Small intestine (tissue), 16 donors: Measurements from ENCODE around the gene USP17L29. TPM values are rescaled to one million over a fixed set of nuclear protein-coding genes. Genes with fewer than 3 reads are reported as not detected.
"Not testable (repeated sequence)": the region's sequence is repeated elsewhere in the genome, so short reads cannot be mapped to it uniquely, and the experiment has no call there.

Experiments used
- DNase-seq, 2 donors: peaks; one replicate each; pipeline versions ENCODE4 v3.0.0 to v3.0.0-alpha.2; 2013
- FAIRE-seq: peaks from 2 replicates; lab custom pipeline; 2012; peaks lifted over from hg19 to GRCh38; lab: Jason Lieb, UNC
- H3K27ac ChIP-seq, 3 donors: one replicate each; pipeline ENCODE4 v1.5.1; 2013; ENCODE audit warnings: low read length in 2 of 3, mild to moderate bottlenecking in 2 of 3, control low read depth in 1 of 3, inconsistent platforms in 1 of 3, low read depth in 1 of 3, moderate library complexity in 1 of 3
- H3K27me3 ChIP-seq, 3 donors: one replicate each; pipeline ENCODE4 v1.6.1; 2013; ENCODE audit warnings: low read length in 3 of 3, inconsistent platforms in 1 of 3; ENCODE audit not compliant: control insufficient read depth in 3 of 3, insufficient read depth in 3 of 3
- H3K36me3 ChIP-seq, 3 donors: one replicate each; pipeline ENCODE4 v1.6.1; 2013; ENCODE audit warnings: low read length in 3 of 3, inconsistent platforms in 1 of 3, low read depth in 1 of 3, mild to moderate bottlenecking in 1 of 3, moderate library complexity in 1 of 3; ENCODE audit not compliant: control insufficient read depth in 3 of 3, insufficient read depth in 2 of 3
- H3K4me1 ChIP-seq, 3 donors: one replicate each; pipeline ENCODE4 v1.6.1; 2013; ENCODE audit warnings: low read length in 2 of 3, inconsistent platforms in 1 of 3, low read depth in 1 of 3, mild to moderate bottlenecking in 1 of 3, moderate library complexity in 1 of 3; ENCODE audit not compliant: control insufficient read depth in 3 of 3, insufficient read depth in 2 of 3
- H3K4me3 ChIP-seq, 3 donors: one replicate each; pipeline ENCODE4 v1.5.1; 2013; ENCODE audit warnings: low read length in 3 of 3, control low read depth in 1 of 3, inconsistent platforms in 1 of 3, low read depth in 1 of 3, mild to moderate bottlenecking in 1 of 3, moderate library complexity in 1 of 3
- H3K9me3 ChIP-seq, 2 donors: one replicate each; pipeline ENCODE4 v1.6.1; 2013; ENCODE audit warnings: low read depth in 1 of 2, low read length in 1 of 2; ENCODE audit not compliant: control insufficient read depth in 2 of 2, insufficient read depth in 1 of 2
- WGBS, 3 donors: extraction: QIAGEN DNeasy Blood & Tissue Kit; methylation state at CpG; one replicate each; pipeline ENCODE4 v1.1.7; 2013; 5-methylcytosine and 5-hydroxymethylcytosine counted together
- long read RNA-seq, 10 donors: transcript quantifications; one replicate each; lab custom pipeline, GENCODE V29; 2026
- polyA plus RNA-seq, 4 donors: library from polyadenylated mRNA; stranded (reverse) in 3 of 4; unstranded in 1 of 4; fragments of 200-250 nt in 3 of 4; fragments of 120-200 nt in 1 of 4; gene quantifications; one replicate each; pipeline versions ENCODE4 v1.2.1 to v1.2.3, GENCODE V29; 2013
- donor health status: healthy with polysubstance abuse.
- donor health status: control.
- donor health status: control.
- donor health status: Bipolar disorder and iron deficiency.
- donor health status: healthy.

USP17L29 gene, protein sequence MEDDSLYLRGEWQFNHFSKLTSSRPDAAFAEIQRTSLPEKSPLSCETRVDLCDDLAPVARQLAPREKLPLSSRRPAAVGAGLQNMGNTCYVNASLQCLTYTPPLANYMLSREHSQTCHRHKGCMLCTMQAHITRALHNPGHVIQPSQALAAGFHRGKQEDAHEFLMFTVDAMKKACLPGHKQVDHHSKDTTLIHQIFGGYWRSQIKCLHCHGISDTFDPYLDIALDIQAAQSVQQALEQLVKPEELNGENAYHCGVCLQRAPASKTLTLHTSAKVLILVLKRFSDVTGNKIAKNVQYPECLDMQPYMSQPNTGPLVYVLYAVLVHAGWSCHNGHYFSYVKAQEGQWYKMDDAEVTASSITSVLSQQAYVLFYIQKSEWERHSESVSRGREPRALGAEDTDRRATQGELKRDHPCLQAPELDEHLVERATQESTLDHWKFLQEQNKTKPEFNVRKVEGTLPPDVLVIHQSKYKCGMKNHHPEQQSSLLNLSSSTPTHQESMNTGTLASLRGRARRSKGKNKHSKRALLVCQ
- not detected for polyA plus RNA-seq
- long read RNA-seq, donor 1, result 0 reads
- long read RNA-seq, donor 2, result 0 reads
- long read RNA-seq, donor 3, result 0 reads
- long read RNA-seq, donor 4, result 0 reads
- long read RNA-seq, donor 5, result 0 reads
- long read RNA-seq, donor 6, result 0 reads
- long read RNA-seq, donor 7, result 0 reads
- long read RNA-seq, donor 8, result 0 reads
- long read RNA-seq, donor 9, result 0 reads
- long read RNA-seq, donor 10, result 0 reads

GRCh38 chr4:9353338-9353737 is at the start of gene USP17L29:
Gene USP17L29, plus strand, starts transcription at chr4:9353638. Its CDS starts 0 bp downstream, at chr4:9353638.
- H3K27ac ChIP-seq, H3K4me1 ChIP-seq, DNase-seq, H3K9me3 ChIP-seq, H3K27me3 ChIP-seq, H3K4me3 ChIP-seq, FAIRE-seq, H3K36me3 ChIP-seq: not testable (repeated sequence)
- no CpG with 5 or more reads among the region's 15 CpGs for WGBS, 3 donors

DNA sequence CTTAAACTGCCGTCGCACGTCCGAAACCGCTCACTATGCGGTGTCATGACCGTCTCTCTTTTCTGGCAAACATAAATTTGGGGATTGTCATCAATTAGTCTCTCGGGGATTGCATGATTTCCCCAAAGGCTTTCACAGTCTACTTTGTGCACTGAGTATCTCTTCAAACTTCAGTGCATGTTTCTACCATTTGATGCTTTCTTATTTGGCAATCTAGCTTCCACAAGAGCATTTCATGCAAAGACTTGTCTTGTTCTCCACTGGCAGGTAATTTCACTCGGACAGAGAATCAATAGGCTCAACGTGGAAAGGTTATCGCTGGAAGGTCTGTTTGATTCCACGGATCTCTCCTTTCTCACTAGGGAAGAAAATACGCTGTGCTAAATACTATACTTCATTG is 29.2 kb upstream of the USP17L29 start:
- not testable (repeated sequence) for H3K4me1 ChIP-seq, FAIRE-seq, H3K27me3 ChIP-seq, H3K36me3 ChIP-seq, H3K4me3 ChIP-seq, DNase-seq, H3K27ac ChIP-seq, H3K9me3 ChIP-seq
- WGBS, 3 donors, result 91 to 95% (median 93%) methylated on average over 1 of the region's 13 CpGs

DNA sequence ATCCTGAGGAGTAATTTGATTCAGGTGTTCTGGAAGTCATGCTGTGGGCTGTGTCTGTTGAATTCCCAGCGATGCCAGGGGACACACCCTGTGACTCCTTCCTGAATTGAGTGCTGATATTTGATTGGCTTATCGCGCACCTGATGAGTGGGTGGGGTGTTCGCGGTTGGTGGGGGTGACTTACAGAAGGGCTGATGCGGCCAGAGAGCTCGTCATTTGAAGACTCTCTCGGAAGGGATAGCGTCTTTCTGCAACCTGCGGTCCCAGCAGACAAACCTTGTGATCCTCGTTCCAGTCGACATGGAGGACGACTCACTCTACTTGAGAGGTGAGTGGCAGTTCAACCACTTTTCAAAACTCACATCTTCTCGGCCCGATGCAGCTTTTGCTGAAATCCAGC is 28.6 kb upstream of the USP17L29 start, which contains the start of gene USP17L24:
Gene USP17L24 (plus strand): TSS at position 301 of the 400 bp plus-strand sequence. CDS start 0 bp downstream, at position 301.
- not testable (repeated sequence) for FAIRE-seq, H3K4me3 ChIP-seq, DNase-seq, H3K27me3 ChIP-seq, H3K36me3 ChIP-seq, H3K27ac ChIP-seq, H3K9me3 ChIP-seq, H3K4me1 ChIP-seq
- no CpG with 5 or more reads among the region's 15 CpGs for WGBS, 3 donors

- not testable (repeated sequence) for H3K27ac ChIP-seq, H3K27me3 ChIP-seq, H3K4me3 ChIP-seq, H3K9me3 ChIP-seq, H3K4me1 ChIP-seq, FAIRE-seq, DNase-seq, H3K36me3 ChIP-seq
- no CpG with 5 or more reads among the region's 15 CpGs for WGBS, 3 donors
Observed at GRCh38 chr4:9329611-9330010, 23.8 kb upstream of the USP17L29 start, which contains the start of gene USP17L25. Gene USP17L25, plus strand, starts transcription at chr4:9329911. Its CDS starts 0 bp downstream, at chr4:9329911.

DNA sequence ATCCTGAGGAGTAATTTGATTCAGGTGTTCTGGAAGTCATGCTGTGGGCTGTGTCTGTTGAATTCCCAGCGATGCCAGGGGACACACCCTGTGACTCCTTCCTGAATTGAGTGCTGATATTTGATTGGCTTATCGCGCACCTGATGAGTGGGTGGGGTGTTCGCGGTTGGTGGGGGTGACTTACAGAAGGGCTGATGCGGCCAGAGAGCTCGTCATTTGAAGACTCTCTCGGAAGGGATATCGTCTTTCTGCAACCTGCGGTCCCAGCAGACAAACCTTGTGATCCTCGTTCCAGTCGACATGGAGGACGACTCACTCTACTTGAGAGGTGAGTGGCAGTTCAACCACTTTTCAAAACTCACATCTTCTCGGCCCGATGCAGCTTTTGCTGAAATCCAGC is 19.1 kb upstream of the USP17L29 start, which contains the start of gene USP17L26:
Gene USP17L26 (plus strand): TSS at position 301 of the 400 bp plus-strand sequence. CDS start 0 bp downstream, at position 301.
- FAIRE-seq, H3K27me3 ChIP-seq, H3K36me3 ChIP-seq, H3K4me1 ChIP-seq, H3K9me3 ChIP-seq, DNase-seq, H3K27ac ChIP-seq, H3K4me3 ChIP-seq: not testable (repeated sequence)
- WGBS, 3 donors, result 100% methylated on average over 3 of the region's 15 CpGs; no CpG with 5 or more reads in 2 of the 3 donors

- H3K9me3 ChIP-seq, H3K27me3 ChIP-seq, DNase-seq, H3K27ac ChIP-seq, H3K4me1 ChIP-seq, FAIRE-seq, H3K36me3 ChIP-seq, H3K4me3 ChIP-seq: not testable (repeated sequence)
- WGBS, 3 donors, result no CpG with 5 or more reads among the region's 15 CpGs
Observed at GRCh38 chr4:9339103-9339502, 14.3 kb upstream of the USP17L29 start, which contains the start of gene USP17L5. Gene USP17L5, plus strand, starts transcription at chr4:9339403. Its CDS starts 0 bp downstream, at chr4:9339403.

- H3K4me1 ChIP-seq, H3K9me3 ChIP-seq, H3K27ac ChIP-seq, H3K27me3 ChIP-seq, H3K36me3 ChIP-seq, DNase-seq, FAIRE-seq, H3K4me3 ChIP-seq: not testable (repeated sequence)
- no CpG with 5 or more reads among the region's 15 CpGs for WGBS, 3 donors
Observed at GRCh38 chr4:9343848-9344247, 9.6 kb upstream of the USP17L29 start, which contains the start of gene USP17L27. Gene USP17L27, plus strand, starts transcription at chr4:9344148. Its CDS starts 0 bp downstream, at chr4:9344148.

GRCh38 chr4:9348593-9348992 is 4.8 kb upstream of the USP17L29 start, which contains the start of gene USP17L28:
Gene USP17L28, plus strand, starts transcription at chr4:9348893. Its CDS starts 0 bp downstream, at chr4:9348893.
- no CpG with 5 or more reads among the region's 15 CpGs for WGBS, 3 donors
- FAIRE-seq, H3K27me3 ChIP-seq, H3K27ac ChIP-seq, DNase-seq, H3K36me3 ChIP-seq, H3K4me1 ChIP-seq, H3K9me3 ChIP-seq, H3K4me3 ChIP-seq: not testable (repeated sequence)
